H9 (cell line): ENCODE data around the gene ZMYND8. TPM values are rescaled to one million over a fixed set of nuclear protein-coding genes. Genes with fewer than 3 reads are reported as not detected.

Experiments used
- DNase-seq: peaks from one replicate; pipeline ENCODE4 v3.0.0-alpha.2; 2017
- H2AFZ ChIP-seq: one replicate; pipeline ENCODE4 v1.6.1; 2013; ENCODE audit warnings: mild to moderate bottlenecking, low read length, control low read depth, moderate library complexity
- H2AK5ac ChIP-seq: 2 replicates; pipeline ENCODE4 v1.6.1; 2013; ENCODE audit warnings: low read length, control low read depth, mixed read lengths; ENCODE audit not compliant: insufficient read length
- H2BK120ac ChIP-seq: one replicate; pipeline ENCODE4 v1.6.1; 2013; ENCODE audit warnings: low read depth, mild to moderate bottlenecking, low read length, control low read depth, inconsistent platforms; ENCODE audit not compliant: poor library complexity, severe bottlenecking
- H2BK12ac ChIP-seq: 2 replicates; pipeline ENCODE4 v1.6.1; 2013; ENCODE audit warnings: low read length, control low read depth, mixed read lengths, low read depth; ENCODE audit not compliant: insufficient read length
- H2BK15ac ChIP-seq: 2 replicates; pipeline ENCODE4 v1.6.1; 2013; ENCODE audit warnings: low read depth, low read length, control low read depth
- H2BK20ac ChIP-seq: one replicate; pipeline ENCODE4 v1.6.1; 2013; ENCODE audit warnings: low read depth, mild to moderate bottlenecking, low read length, control low read depth, inconsistent platforms; ENCODE audit not compliant: poor library complexity, severe bottlenecking
- H2BK5ac ChIP-seq: 2 replicates; pipeline ENCODE4 v1.6.1; 2013; ENCODE audit warnings: low read length, control low read depth, mixed read lengths; ENCODE audit not compliant: insufficient read length
- H3K14ac ChIP-seq: 2 replicates; pipeline ENCODE4 v1.6.1; 2013; ENCODE audit warnings: low read length, control low read depth; ENCODE audit not compliant: insufficient read depth
- H3K18ac ChIP-seq: 2 replicates; pipeline ENCODE4 v1.6.1; 2013; ENCODE audit warnings: low read depth, mild to moderate bottlenecking, mixed read lengths, low read length, control low read depth; ENCODE audit not compliant: insufficient read length
- H3K23ac ChIP-seq: 2 replicates; pipeline ENCODE4 v1.6.1; 2013; ENCODE audit warnings: low read length, control low read depth, mixed read lengths, low read depth; ENCODE audit not compliant: insufficient read length
- H3K23me2 ChIP-seq: 2 replicates; pipeline ENCODE4 v1.6.1; 2013; ENCODE audit warnings: low read depth, mild to moderate bottlenecking, mixed read lengths, low read length, control low read depth; ENCODE audit not compliant: insufficient read length, poor library complexity, severe bottlenecking
- H3K27ac ChIP-seq: 2 replicates; pipeline ENCODE4 v1.5.1; 2013; ENCODE audit warnings: low read length, control low read depth, mixed read lengths, low read depth; ENCODE audit not compliant: insufficient read length
- H3K27me3 ChIP-seq: 2 replicates; pipeline ENCODE4 v1.6.1; 2013; ENCODE audit warnings: low read length, control low read depth, inconsistent platforms; ENCODE audit not compliant: insufficient read depth
- H3K4ac ChIP-seq: 2 replicates; pipeline ENCODE4 v1.6.1; 2013; ENCODE audit warnings: low read depth, mild to moderate bottlenecking, control low read depth, inconsistent platforms, low read length, moderate library complexity
- H3K4me1 ChIP-seq: 2 replicates; pipeline ENCODE4 v1.6.1; 2013; ENCODE audit warnings: low read length, control low read depth, inconsistent platforms; ENCODE audit not compliant: insufficient read depth
- H3K4me2 ChIP-seq: 2 replicates; pipeline ENCODE4 v1.6.1; 2013; ENCODE audit warnings: low read length, control low read depth, mixed read lengths; ENCODE audit not compliant: insufficient read length, insufficient read depth
- H3K56ac ChIP-seq: 2 replicates; pipeline ENCODE4 v1.6.1; 2013; ENCODE audit warnings: low read depth, mild to moderate bottlenecking, mixed read lengths, low read length, control low read depth; ENCODE audit not compliant: insufficient read length
- H3K79me1 ChIP-seq: 2 replicates; pipeline ENCODE4 v1.6.1; 2013; ENCODE audit warnings: low read depth, mild to moderate bottlenecking, moderate library complexity, low read length, control low read depth, inconsistent platforms; ENCODE audit not compliant: insufficient read depth, poor library complexity, severe bottlenecking
- H3K79me2 ChIP-seq: 2 replicates; pipeline ENCODE4 v1.6.1; 2013; ENCODE audit warnings: low read length, control low read depth, inconsistent platforms; ENCODE audit not compliant: insufficient read depth
- H3K9ac ChIP-seq: 2 replicates; pipeline ENCODE4 v1.6.1; 2013; ENCODE audit warnings: low read length, control low read depth, mixed read lengths; ENCODE audit not compliant: insufficient read length; ENCODE audit errors: extremely low read depth
- H3K9me3 ChIP-seq: one replicate; pipeline ENCODE4 v1.6.1; 2013; ENCODE audit warnings: low read depth, low read length, inconsistent platforms; ENCODE audit not compliant: control insufficient read depth
- H3T11ph ChIP-seq: one replicate; pipeline ENCODE4 v1.6.1; 2013; ENCODE audit warnings: mild to moderate bottlenecking, low read length, control low read depth, inconsistent platforms
- H4K20me1 ChIP-seq: one replicate; pipeline ENCODE4 v1.6.1; 2013; ENCODE audit not compliant: control insufficient read depth, insufficient read length, insufficient read depth
- H4K5ac ChIP-seq: 2 replicates; pipeline ENCODE4 v1.6.1; 2013; ENCODE audit warnings: low read depth, mild to moderate bottlenecking, mixed read lengths, low read length, control low read depth; ENCODE audit not compliant: insufficient read length
- H4K8ac ChIP-seq: replicated peaks from 2 replicates; pipeline ENCODE4 v1.6.1; 2013; ENCODE audit warnings: low read length, control low read depth, mixed read lengths, low read depth; ENCODE audit not compliant: insufficient read length
- H4K91ac ChIP-seq: 2 replicates; pipeline ENCODE4 v1.6.1; 2013; ENCODE audit warnings: low read depth, mild to moderate bottlenecking, moderate library complexity, mixed read lengths, low read length, control low read depth; ENCODE audit not compliant: insufficient read length
- H3K27ac Mint-ChIP-seq, 3 experiments: 2 replicates in 2 of 3; 3 replicates in 1 of 3; pipeline ENCODE4 v1.8.0; 2020 to 2021; ENCODE audit warnings: mixed read lengths in 3 of 3, mild to moderate bottlenecking in 1 of 3, moderate library complexity in 1 of 3
- H3K27me3 Mint-ChIP-seq: 2 replicates; pipeline ENCODE4 v1.8.0; 2021; ENCODE audit warnings: low read depth, mild to moderate bottlenecking, moderate library complexity, mixed read lengths
- H3K36me3 Mint-ChIP-seq, 3 experiments: 2 replicates in 2 of 3; 3 replicates in 1 of 3; pipeline ENCODE4 v1.8.0; 2020 to 2021; ENCODE audit warnings: low read depth in 3 of 3, mixed read lengths in 3 of 3; ENCODE audit not compliant: insufficient read depth in 1 of 3
- H3K4me1 Mint-ChIP-seq, 2 experiments: 2 replicates each; pipeline ENCODE4 v1.8.0; 2020; ENCODE audit warnings: mixed read lengths in 2 of 2
- H3K4me3 Mint-ChIP-seq, 2 experiments: 2 replicates in 1 of 2; 3 replicates in 1 of 2; pipeline ENCODE4 v1.8.0; 2020 to 2021; ENCODE audit warnings: mild to moderate bottlenecking in 2 of 2, mixed read lengths in 2 of 2, moderate library complexity in 1 of 2
- H3K9me3 Mint-ChIP-seq, 2 experiments: 2 replicates in 1 of 2; 3 replicates in 1 of 2; pipeline ENCODE4 v1.8.0; 2020; ENCODE audit warnings: mild to moderate bottlenecking in 2 of 2, mixed read lengths in 2 of 2, moderate library complexity in 1 of 2
- WGBS: extraction: QIAGEN DNeasy Blood & Tissue Kit; methylation state at CpG from one replicate; pipeline ENCODE4 v1.1.7; 2013; ENCODE audit warnings: missing lambda C conversion rate, low lambda C conversion rate, mixed read lengths; ENCODE audit not compliant: insufficient read length; ENCODE audit errors: extremely low coverage; 5-methylcytosine and 5-hydroxymethylcytosine counted together
- total RNA-seq: library from RNA; stranded (reverse); gene quantifications from 2 replicates; pipeline ENCODE4 v1.2.1, GENCODE V29; 2021
- TF ChIP-seq, protein P1 (sequence below): fragments of 200-600 bp; sonication (generic); conservative IDR thresholded peaks from 3 replicates; pipeline ENCODE4 v1.8.0; 2021; ENCODE audit warnings: antibody characterized with exemption, mild to moderate bottlenecking

The ZMYND8 gene
- total RNA-seq, 1 experiment from 2014 or later, result 158 TPM

DNA sequence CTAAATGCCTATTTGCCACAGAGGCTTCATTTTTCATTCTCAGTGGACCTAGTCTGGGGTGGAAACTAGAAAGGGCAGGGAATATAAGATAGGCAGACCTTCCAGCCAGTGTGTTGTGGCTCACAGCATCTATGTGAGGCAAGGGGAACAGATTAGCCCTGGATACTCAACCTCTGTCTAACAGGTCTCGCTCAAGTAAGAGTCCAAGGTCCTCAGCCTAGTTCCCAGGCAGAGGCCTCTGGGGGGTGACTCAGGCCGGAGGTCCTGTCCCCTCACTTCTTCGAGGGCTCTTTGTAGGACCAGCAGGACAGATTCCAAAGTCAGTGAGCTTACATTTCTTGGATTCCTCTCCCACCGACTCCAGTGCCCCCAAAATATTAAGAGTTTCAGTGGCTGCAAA is 106.6 kb downstream of the ZMYND8 start:
- Histone ChIP-seq H3K4me2 (no peak overlapping the region), H3K9me3 (no peaks in the 10 kb centered on the region), H3K14ac (no peak overlapping the region), H3K79me2 (no peaks in the 10 kb centered on the region), H3K18ac (no peak overlapping the region), H2BK15ac (no peak overlapping the region), H3K56ac (no peak overlapping the region), H2BK120ac (no peak overlapping the region), H2AFZ (no peak overlapping the region), H2AK5ac (no peak overlapping the region), H2BK12ac (no peak overlapping the region), H4K91ac (no peak overlapping the region), H3K4me1 (no peaks in the 10 kb centered on the region), H4K5ac (no peak overlapping the region), H3K4ac (no peak overlapping the region), H2BK5ac (no peak overlapping the region), H4K8ac (no peak overlapping the region), H3K23ac (no peak overlapping the region), H3K79me1 (no peaks in the 10 kb centered on the region), H3K9ac (no peak overlapping the region), H3T11ph (no peak overlapping the region), H3K27ac (no peak overlapping the region), H4K20me1 (peaks cover 4% of the 10 kb centered on the region), H3K23me2 (no peaks in the 10 kb centered on the region), H2BK20ac (no peak overlapping the region), H3K27me3 (no peaks in the 10 kb centered on the region)
- Mint-ChIP-seq H3K27me3 (no peaks in the 10 kb centered on the region), H3K4me3 (no peak overlapping the region), H3K9me3 (no peaks in the 10 kb centered on the region), H3K4me1 (no peaks in the 10 kb centered on the region), H3K27ac (peak overlapping the region in 1 of 3 experiments; percentile 50; a peak in 1 of 7 replicates), H3K36me3 (peaks cover 44 to 96% (median 93%) of the 10 kb centered on the region in 3 experiments)
- TF ChIP-seq, protein P1, sequence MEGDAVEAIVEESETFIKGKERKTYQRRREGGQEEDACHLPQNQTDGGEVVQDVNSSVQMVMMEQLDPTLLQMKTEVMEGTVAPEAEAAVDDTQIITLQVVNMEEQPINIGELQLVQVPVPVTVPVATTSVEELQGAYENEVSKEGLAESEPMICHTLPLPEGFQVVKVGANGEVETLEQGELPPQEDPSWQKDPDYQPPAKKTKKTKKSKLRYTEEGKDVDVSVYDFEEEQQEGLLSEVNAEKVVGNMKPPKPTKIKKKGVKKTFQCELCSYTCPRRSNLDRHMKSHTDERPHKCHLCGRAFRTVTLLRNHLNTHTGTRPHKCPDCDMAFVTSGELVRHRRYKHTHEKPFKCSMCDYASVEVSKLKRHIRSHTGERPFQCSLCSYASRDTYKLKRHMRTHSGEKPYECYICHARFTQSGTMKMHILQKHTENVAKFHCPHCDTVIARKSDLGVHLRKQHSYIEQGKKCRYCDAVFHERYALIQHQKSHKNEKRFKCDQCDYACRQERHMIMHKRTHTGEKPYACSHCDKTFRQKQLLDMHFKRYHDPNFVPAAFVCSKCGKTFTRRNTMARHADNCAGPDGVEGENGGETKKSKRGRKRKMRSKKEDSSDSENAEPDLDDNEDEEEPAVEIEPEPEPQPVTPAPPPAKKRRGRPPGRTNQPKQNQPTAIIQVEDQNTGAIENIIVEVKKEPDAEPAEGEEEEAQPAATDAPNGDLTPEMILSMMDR, result no peak
- no CpG with 5 or more reads among the region's 4 CpGs for WGBS
- DNase-seq, result no peak
